GM23248 (cell line): ENCODE results near the gene ATF3.

ENCODE experiments used
- EZH2 ChIP-seq: fragments of 200-600 bp; sonication (generic); IDR thresholded peaks from 2 replicates; pipeline ENCODE4 v1.6.1; 2018; ENCODE audit warnings: antibody characterized with exemption, mild to moderate bottlenecking; ENCODE audit not compliant: insufficient read depth, poor library complexity, severe bottlenecking
- EZH2phosphoT487 ChIP-seq: fragments of 200-600 bp; sonication (generic); IDR thresholded peaks from 2 replicates; pipeline ENCODE4 v1.6.1; 2018; ENCODE audit warnings: antibody characterized with exemption, moderate library complexity, mild to moderate bottlenecking, low read depth; ENCODE audit not compliant: insufficient read depth

DNA sequence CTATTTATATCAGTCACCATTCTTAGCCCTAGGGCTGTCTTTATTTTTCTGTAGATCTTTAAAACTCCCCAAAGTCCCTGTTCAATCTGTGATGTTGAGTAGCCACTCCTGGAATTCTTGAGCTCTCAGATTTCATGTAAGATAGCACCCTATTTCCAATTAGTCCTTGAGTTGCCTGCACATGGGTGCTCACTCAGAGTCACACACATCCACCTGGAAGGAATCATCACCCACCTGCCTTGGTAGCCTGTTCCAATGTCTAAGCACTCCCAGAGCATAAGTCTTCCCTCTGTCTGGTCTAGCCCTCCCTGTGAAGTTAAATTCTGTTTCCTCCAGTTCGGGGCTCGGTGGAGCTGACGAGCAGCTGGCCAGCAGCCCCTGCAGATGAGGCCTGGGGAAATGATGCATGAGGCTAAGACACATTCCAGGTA lies 14.7 kb upstream of the ATF3 start:
- no peak for TF ChIP-seq EZH2phosphoT487
- no peak for TF ChIP-seq EZH2
